ENCODE results near the gene CNOT6. TPM values are rescaled to one million over a fixed set of nuclear protein-coding genes. Genes with fewer than 3 reads are reported as not detected.

CNOT6 gene
- total RNA-seq, 1 experiment from 2014 or later = 48.8 TPM

GRCh38 chr5:180468732-180469585 lies 25.2 kb upstream of the CNOT6 start:
- no peak overlapping the region for H3K4me3 ChIP-seq
- no peaks in the 10 kb centered on the region for H3K79me2 ChIP-seq (ENCODE audit: low read depth)
- no peak for DNase-seq
- BruUV-seq (replicated peaks) = no TSS peak
- H3K27me3 ChIP-seq (ENCODE audit: insufficient read depth, low read depth) = no peaks in the 10 kb centered on the region
- H3K9me2 ChIP-seq (ENCODE audit: insufficient read depth) = no peaks in the 10 kb centered on the region
- no peak for TF ChIP-seq CTCF (conservative IDR thresholded peaks at IDR 0.05)
- TF ChIP-seq EZH2 (IDR thresholded peaks at IDR 0.05; ENCODE audit: low read depth) = no peak
- H4K20me1 ChIP-seq (ENCODE audit: insufficient read depth) = no peaks in the 10 kb centered on the region
- H3K27ac ChIP-seq = no peak overlapping the region
- intact Hi-C loops (cut with micrococcal nuclease; ENCODE audit: unreplicated experiment) = no loop called here
- no peak overlapping the region for H2AFZ ChIP-seq
- no peaks in the 10 kb centered on the region; the same call in 1 of the 2 replicates for H3K4me1 ChIP-seq (replicated peaks; ENCODE audit: insufficient read depth)
- H3F3A ChIP-seq (ENCODE audit: insufficient read depth, low read depth) = no peaks in the 10 kb centered on the region; the same call in 1 of the 2 replicates
- POLR2A ChIA-PET (ENCODE audit: unreplicated experiment) = interaction anchor here (0.6 kb wide), 1 partner anchor 175 kb away, joined by 3 read pairs; no protein-coding TSS in a partner anchor
- no peaks in the 10 kb centered on the region for H3K9me3 ChIP-seq (ENCODE audit: insufficient read depth, low read depth)
- no peak overlapping the region for H3K4me2 ChIP-seq
- CTCF ChIA-PET = no interaction called here
- H3K36me3 ChIP-seq (ENCODE audit: low read depth) = no peaks in the 10 kb centered on the region

GRCh38 chr5:180469586-180469865 lies 24.7 kb upstream of the CNOT6 start:
- Histone ChIP-seq H3K27ac (no peak overlapping the region), H3K9me3 (ENCODE audit: insufficient read depth, low read depth) (no peaks in the 10 kb centered on the region), H3K9me2 (ENCODE audit: insufficient read depth) (no peaks in the 10 kb centered on the region), H3K36me3 (ENCODE audit: low read depth) (no peaks in the 10 kb centered on the region), H3K4me1 (replicated peaks; ENCODE audit: insufficient read depth) (no peaks in the 10 kb centered on the region; the same call in 1 of the 2 replicates), H3F3A (ENCODE audit: insufficient read depth, low read depth) (no peaks in the 10 kb centered on the region; the same call in 1 of the 2 replicates), H3K4me2 (no peak overlapping the region), H3K27me3 (ENCODE audit: insufficient read depth, low read depth) (no peaks in the 10 kb centered on the region), H2AFZ (no peak overlapping the region), H4K20me1 (ENCODE audit: insufficient read depth) (no peaks in the 10 kb centered on the region), H3K4me3 (no peak overlapping the region), H3K79me2 (ENCODE audit: low read depth) (no peaks in the 10 kb centered on the region)
- intact Hi-C loops (cut with micrococcal nuclease; ENCODE audit: unreplicated experiment) = no loop called here
- POLR2A ChIA-PET (ENCODE audit: unreplicated experiment) = interaction anchor here (0.6 kb wide), 1 partner anchor 176 kb away, joined by 3 read pairs; no protein-coding TSS in a partner anchor
- no TSS peak for BruUV-seq (replicated peaks)
- CTCF ChIA-PET = no interaction called here
- TF ChIP-seq EZH2 (IDR thresholded peaks at IDR 0.05; ENCODE audit: low read depth) = no peak
- TF ChIP-seq CTCF (conservative IDR thresholded peaks at IDR 0.05) = no peak
- DNase-seq = no peak

GRCh38 chr5:180469866-180470265 lies 24.3 kb upstream of the CNOT6 start:
- Histone ChIP-seq H3K27me3 (ENCODE audit: insufficient read depth, low read depth) (no peaks in the 10 kb centered on the region), H3K79me2 (ENCODE audit: low read depth) (no peaks in the 10 kb centered on the region), H3K27ac (no peak overlapping the region), H3K36me3 (ENCODE audit: low read depth) (no peaks in the 10 kb centered on the region), H3K4me2 (no peak overlapping the region), H3K4me1 (replicated peaks; ENCODE audit: insufficient read depth) (no peaks in the 10 kb centered on the region; the same call in 1 of the 2 replicates), H4K20me1 (ENCODE audit: insufficient read depth) (no peaks in the 10 kb centered on the region), H2AFZ (no peak overlapping the region), H3K4me3 (no peak overlapping the region), H3K9me2 (ENCODE audit: insufficient read depth) (no peaks in the 10 kb centered on the region), H3F3A (ENCODE audit: insufficient read depth, low read depth) (no peaks in the 10 kb centered on the region; the same call in 1 of the 2 replicates), H3K9me3 (ENCODE audit: insufficient read depth, low read depth) (no peaks in the 10 kb centered on the region)
- TF ChIP-seq EZH2 (IDR thresholded peaks at IDR 0.05; ENCODE audit: low read depth) (no peak), CTCF (conservative IDR thresholded peaks at IDR 0.05) (no peak)
- BruUV-seq (replicated peaks) = no TSS peak
- ChIA-PET POLR2A (ENCODE audit: unreplicated experiment) (no interaction called here), CTCF (interaction anchor here (0.6 to 0.8 kb wide), 3 partner anchors 9 to 142 kb away, joined by 3 to 9 read pairs (median 4); no protein-coding TSS in a partner anchor)
- DNase-seq = no peak
- intact Hi-C loops (cut with micrococcal nuclease; ENCODE audit: unreplicated experiment) = loop anchor here (5.0 kb wide), 1 partner anchor 268 kb away; no protein-coding TSS in a partner anchor
